Inferior parietal cortex (tissue), 1 donor: ENCODE results near the gene MGAT4A.

ENCODE experiments used
- DNase-seq: peaks from one replicate; pipeline ENCODE4 v3.0.0-alpha.2; 2016; ENCODE audit errors: extremely low spot score

MGAT4A gene

DNA sequence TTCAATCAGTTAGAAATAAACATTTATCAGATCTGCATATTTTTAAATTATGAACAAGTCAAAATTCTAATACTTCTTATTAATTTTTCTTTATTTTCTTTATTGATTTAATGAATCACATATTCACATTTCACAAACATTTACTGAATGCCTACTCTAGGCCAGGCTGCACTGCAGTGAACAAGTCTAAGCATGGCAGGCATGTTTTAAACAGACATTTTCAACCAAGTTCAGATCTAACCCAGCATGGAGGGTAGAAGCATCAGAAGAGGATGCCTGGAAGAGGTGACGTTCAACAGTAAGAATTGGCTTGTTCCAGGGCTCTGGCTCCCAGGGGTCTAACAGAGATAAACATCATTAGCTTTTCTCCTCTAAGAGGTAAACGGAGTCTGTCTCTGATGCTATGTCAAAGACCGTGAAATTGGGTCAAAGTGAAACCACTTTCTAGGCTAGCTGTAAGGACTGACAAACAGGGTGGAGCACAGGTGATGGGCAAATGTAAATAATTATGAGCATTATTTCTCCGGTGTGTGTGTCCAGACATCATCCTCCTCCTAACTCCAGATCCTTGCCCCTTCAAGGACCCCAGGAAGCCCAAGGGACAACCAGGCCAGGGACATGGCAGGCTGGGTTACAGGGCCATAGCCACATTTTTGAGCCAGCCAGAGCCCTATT lies 72.0 kb downstream of the MGAT4A start:
- DNase-seq: no peak

GRCh38 chr2:98656800-98657199 lies 74.1 kb downstream of the MGAT4A start:
- DNase-seq: no peak

DNA sequence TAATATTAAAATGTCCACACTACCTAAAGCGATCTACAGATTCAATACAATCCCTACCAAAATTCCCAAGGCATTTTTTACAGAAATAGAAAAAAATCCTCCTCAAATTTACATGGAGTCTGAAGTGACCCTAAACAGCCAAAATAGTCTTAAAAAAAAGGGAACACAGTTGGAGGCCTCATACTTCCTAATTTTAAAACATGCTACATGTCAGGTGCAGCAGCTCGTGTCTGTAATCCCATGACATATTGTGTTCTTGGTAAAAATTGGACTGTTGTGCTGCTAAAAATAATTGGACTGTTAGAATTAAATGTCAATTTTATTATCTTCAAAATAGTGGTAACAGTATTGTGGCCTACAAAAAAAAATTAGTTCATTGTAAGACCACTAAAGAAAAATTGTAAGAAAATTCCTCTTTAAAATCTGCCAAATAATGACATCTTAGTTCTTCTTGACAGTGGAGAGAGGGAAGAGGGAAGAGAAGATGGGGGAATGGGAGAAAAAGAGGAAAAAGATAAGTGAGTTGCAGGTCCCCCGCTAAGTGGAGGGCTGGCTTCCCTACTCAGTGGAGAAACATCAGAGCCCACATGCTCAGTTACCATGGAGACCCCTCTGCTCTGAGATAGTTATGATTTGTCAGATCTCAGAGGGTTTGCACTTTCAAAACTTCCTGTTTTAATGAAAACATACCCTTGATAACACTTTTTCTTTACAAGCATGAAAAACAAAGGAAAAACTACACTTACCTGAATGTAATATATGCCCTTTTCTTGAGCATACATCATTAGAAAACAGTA lies 76.0 kb downstream of the MGAT4A start:
- no peak for DNase-seq

GRCh38 chr2:98650998-98651397 lies 79.9 kb downstream of the MGAT4A start:
- no peak for DNase-seq

DNA sequence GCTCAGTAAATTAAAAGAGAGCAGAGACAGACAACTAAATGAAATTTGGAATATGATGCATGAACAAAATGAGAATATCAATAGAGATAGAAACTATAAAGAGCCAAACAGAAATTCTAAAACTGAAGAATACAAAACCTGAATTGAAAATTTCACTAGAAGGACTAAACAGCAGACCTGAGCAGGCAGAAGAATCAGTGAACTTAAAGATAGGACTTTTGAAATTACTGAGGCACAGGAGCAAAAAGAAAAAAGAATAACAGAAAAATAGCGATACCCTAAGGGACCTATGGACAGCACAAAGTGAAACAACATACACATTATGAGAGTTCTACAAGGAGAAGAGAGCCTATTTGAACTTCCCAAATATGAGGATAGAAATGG lies 80.9 kb downstream of the MGAT4A start:
- no peak for DNase-seq

DNA sequence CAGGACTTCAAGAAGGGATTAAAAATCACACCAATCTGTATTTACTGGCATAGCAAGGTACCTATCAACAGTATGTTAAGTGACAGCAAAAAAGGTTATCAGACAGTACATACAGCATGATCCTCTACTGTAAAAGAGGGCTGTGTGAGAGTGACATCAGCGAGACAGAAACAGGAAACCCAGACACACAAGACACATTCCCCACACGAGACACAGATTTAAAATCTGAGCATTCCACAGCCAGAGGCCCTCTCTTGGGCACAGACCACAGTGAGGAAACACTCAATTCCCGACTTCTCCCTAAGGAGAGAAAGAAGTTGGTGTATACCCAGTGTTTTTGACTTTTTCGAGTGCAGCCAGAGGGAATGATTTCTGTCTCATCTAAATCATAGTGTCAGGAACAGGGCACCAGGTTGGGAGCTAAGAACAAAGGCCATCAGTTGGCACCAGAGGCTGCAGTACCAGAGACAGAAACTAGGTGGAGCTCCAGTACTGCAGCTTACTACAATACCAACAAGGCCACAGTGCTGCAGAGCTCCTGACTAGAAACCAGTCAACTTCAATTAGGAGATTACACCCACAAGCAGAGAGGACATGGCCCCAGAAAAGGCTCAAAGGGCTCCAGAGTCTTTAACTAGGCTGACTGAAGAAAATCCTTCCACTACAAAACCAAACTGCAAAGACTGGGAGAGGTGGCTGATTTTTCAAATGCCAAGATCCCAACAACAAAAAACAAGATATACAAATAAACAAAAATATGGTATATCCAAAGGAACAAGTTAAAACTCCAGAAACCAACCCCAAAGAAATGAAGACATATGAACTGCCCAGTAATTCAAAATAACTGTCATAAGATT lies 81.6 kb downstream of the MGAT4A start:
- DNase-seq: peak; percentile 94

- DNase-seq: no peak
These were observed 82.5 kb downstream of the MGAT4A start for GRCh38 chr2:98648451-98648850.

- DNase-seq: no peak
These were observed 83.3 kb downstream of the MGAT4A start for GRCh38 chr2:98647636-98648035.

- no peak for DNase-seq
These were observed 87.3 kb downstream of the MGAT4A start for GRCh38 chr2:98643496-98644100.

GRCh38 chr2:98637401-98638147 lies 93.4 kb downstream of the MGAT4A start:
- no peak for DNase-seq

DNA sequence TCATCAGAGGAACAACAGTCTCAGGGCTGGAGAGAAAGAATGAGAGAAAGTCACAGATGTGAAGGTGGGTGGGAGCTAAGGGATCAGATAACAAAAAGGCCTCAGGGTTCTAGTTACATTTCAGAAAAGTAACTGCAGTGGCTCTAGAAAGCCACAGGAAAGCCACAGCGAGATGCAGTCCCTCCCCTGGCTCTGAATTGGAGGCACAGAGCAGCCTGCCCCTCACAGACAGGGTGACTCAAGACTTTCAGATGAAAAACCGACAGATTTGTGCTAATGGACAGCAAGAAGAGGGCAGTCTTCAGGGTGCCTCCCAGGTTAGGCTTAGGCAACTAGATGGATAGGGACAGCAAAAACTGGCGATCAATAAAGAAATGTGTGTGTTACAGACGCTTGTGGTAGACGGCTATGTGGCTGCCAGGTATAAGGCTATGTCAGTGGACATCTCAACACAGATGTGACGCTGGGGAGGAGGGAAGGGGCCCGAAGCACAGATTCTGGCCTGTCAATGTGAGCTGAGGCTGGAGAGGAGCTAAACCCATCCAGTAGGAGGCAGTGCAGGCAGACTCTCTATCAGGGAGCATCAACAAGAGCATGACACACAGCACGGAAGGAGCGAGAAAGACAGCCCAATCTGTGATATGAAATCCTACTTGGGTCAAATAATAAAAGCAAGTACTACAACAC lies 96.4 kb downstream of the MGAT4A start:
- no peak for DNase-seq

GRCh38 chr2:98632351-98632750 lies 98.6 kb downstream of the MGAT4A start:
- no peak for DNase-seq

GRCh38 chr2:98623657-98624056 lies 107.3 kb downstream of the MGAT4A start:
- no peak for DNase-seq

- no peak for DNase-seq
These were observed 113.8 kb downstream of the MGAT4A start for GRCh38 chr2:98617149-98617548.

DNA sequence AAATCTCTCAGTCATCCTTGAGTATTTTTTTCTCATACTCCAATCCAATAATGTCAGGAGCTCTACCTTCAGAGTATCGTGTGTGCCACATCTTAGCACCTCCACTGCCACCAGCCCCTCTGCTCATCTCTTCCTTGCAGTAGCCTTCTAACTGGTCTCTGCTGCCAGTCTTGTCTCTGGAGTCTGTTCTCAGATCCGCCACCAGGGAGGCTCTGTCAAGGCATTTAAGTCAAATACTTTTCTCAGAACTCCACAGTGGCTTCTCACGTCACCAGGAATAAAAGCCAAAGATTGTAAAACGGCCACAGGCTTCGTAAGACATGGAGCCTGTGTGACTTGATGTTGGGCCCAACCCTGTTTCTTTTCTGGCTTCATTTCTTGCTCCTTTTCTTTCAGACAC lies 115.5 kb downstream of the MGAT4A start:
- no peak for DNase-seq

GRCh38 chr2:98614024-98614739 lies 116.8 kb downstream of the MGAT4A start:
- no peak for DNase-seq

- DNase-seq: peak; percentile 21
These were observed 121.8 kb downstream of the MGAT4A start for GRCh38 chr2:98608962-98609604.

GRCh38 chr2:98608116-98608961 lies 122.6 kb downstream of the MGAT4A start, which contains the start of the genes COA5 and UNC50:
Gene COA5, minus strand, starts transcription at chr2:98608512. Its CDS starts 107 bp downstream, at chr2:98608405.
Gene UNC50, plus strand, starts transcription at chr2:98608589. Its CDS starts 1,171 bp downstream, at chr2:98609760.
- DNase-seq: peak; percentile 91
